ENCODE results near the gene VGF.

GRCh38 chr7:101155303-101155702, 10.1 kb downstream of the VGF start:
- TF ChIP-seq CTCF (IDR thresholded peaks at IDR 0.05) (no peak), EZH2 (IDR thresholded peaks at IDR 0.05; ENCODE audit: borderline replicate concordance, insufficient read depth, low read depth, low read length, poor library complexity, severe bottlenecking) (no peak)

Data from B cell (primary cell).